Skeletal muscle satellite cell (primary cell): ENCODE measurements around the gene CDKN2B-AS1.

Source experiments
- H3K27me3 ChIP-seq: 2 replicates; pipeline ENCODE4 v1.7.0; 2013; ENCODE audit warnings: low read length; ENCODE audit not compliant: control insufficient read depth, insufficient read depth
- H3K36me3 ChIP-seq: 2 replicates; pipeline ENCODE4 v1.7.0; 2013; ENCODE audit warnings: mild to moderate bottlenecking, control low read depth, low read length; ENCODE audit not compliant: insufficient read depth
- H3K4me1 ChIP-seq: 2 replicates; pipeline ENCODE4 v1.7.0; 2013; ENCODE audit warnings: low read length; ENCODE audit not compliant: control insufficient read depth, insufficient read depth
- H3K4me2 ChIP-seq: 2 replicates; pipeline ENCODE4 v1.7.0; 2013; ENCODE audit warnings: mild to moderate bottlenecking, low read length
- H3K4me3 ChIP-seq: 2 replicates; pipeline ENCODE4 v1.7.0; 2013; ENCODE audit warnings: low read length
- H3K9ac ChIP-seq: 2 replicates; pipeline ENCODE4 v1.7.0; 2013; ENCODE audit warnings: mild to moderate bottlenecking, low read depth, low read length, moderate library complexity
- H3K9me3 ChIP-seq: replicated peaks from 2 replicates; pipeline ENCODE4 v1.7.0; 2013; ENCODE audit warnings: mild to moderate bottlenecking, control low read depth, low read length

CDKN2B-AS1 gene

GRCh38 chr9:22142671-22143070 lies 148.1 kb downstream of the CDKN2B-AS1 start:
- Histone ChIP-seq H3K4me1 (peaks cover 37% of the 10 kb centered on the region), H3K9ac (no peak overlapping the region), H3K9me3 (no peaks in the 10 kb centered on the region), H3K4me2 (no peak overlapping the region), H3K27me3 (no peaks in the 10 kb centered on the region), H3K36me3 (no peaks in the 10 kb centered on the region), H3K4me3 (no peak overlapping the region)

- H3K27me3 ChIP-seq, result no peaks in the 10 kb centered on the region
- H3K36me3 ChIP-seq, result no peaks in the 10 kb centered on the region
- no peak overlapping the region for H3K4me3 ChIP-seq
- peaks cover 49% of the 10 kb centered on the region for H3K4me1 ChIP-seq
- no peak overlapping the region for H3K9ac ChIP-seq
- H3K9me3 ChIP-seq, result no peaks in the 10 kb centered on the region
- H3K4me2 ChIP-seq, result peak overlapping the region; percentile 13
Observed at GRCh38 chr9:22143799-22144625, 149.4 kb downstream of the CDKN2B-AS1 start.

- no peaks in the 10 kb centered on the region for H3K9me3 ChIP-seq
- no peaks in the 10 kb centered on the region for H3K36me3 ChIP-seq
- H3K4me1 ChIP-seq, result peaks cover 52% of the 10 kb centered on the region
- no peaks in the 10 kb centered on the region for H3K27me3 ChIP-seq
- no peak overlapping the region for H3K4me3 ChIP-seq
- H3K9ac ChIP-seq, result no peak overlapping the region
- no peak overlapping the region for H3K4me2 ChIP-seq
Observed at GRCh38 chr9:22146604-22147003, 152.0 kb downstream of the CDKN2B-AS1 start.

GRCh38 chr9:22147813-22148527 lies 153.4 kb downstream of the CDKN2B-AS1 start:
- no peaks in the 10 kb centered on the region for H3K36me3 ChIP-seq
- H3K4me1 ChIP-seq, result peaks cover 45% of the 10 kb centered on the region
- H3K4me3 ChIP-seq, result no peak overlapping the region
- peak overlapping the region; percentile 25 for H3K4me2 ChIP-seq
- no peaks in the 10 kb centered on the region for H3K27me3 ChIP-seq
- H3K9me3 ChIP-seq, result no peaks in the 10 kb centered on the region
- peak overlapping the region; percentile 42 for H3K9ac ChIP-seq

- H3K36me3 ChIP-seq, result no peaks in the 10 kb centered on the region
- H3K4me1 ChIP-seq, result peaks cover 43% of the 10 kb centered on the region
- no peak overlapping the region for H3K4me2 ChIP-seq
- H3K9ac ChIP-seq, result peak overlapping the region; percentile 42
- no peaks in the 10 kb centered on the region for H3K9me3 ChIP-seq
- no peaks in the 10 kb centered on the region for H3K27me3 ChIP-seq
- H3K4me3 ChIP-seq, result no peak overlapping the region
Observed at GRCh38 chr9:22148528-22148875, 153.9 kb downstream of the CDKN2B-AS1 start.

- Histone ChIP-seq H3K4me3 (no peak overlapping the region), H3K4me1 (peaks cover 38% of the 10 kb centered on the region), H3K36me3 (no peaks in the 10 kb centered on the region), H3K27me3 (no peaks in the 10 kb centered on the region), H3K9ac (peak overlapping the region; percentile 42), H3K4me2 (no peak overlapping the region), H3K9me3 (no peaks in the 10 kb centered on the region)
Observed at GRCh38 chr9:22148876-22149637, 154.5 kb downstream of the CDKN2B-AS1 start.

- no peak overlapping the region for H3K4me2 ChIP-seq
- H3K4me3 ChIP-seq, result no peak overlapping the region
- no peak overlapping the region for H3K9ac ChIP-seq
Observed at GRCh38 chr9:22154064-22154463, 159.5 kb downstream of the CDKN2B-AS1 start.

GRCh38 chr9:22156586-22156985 lies 162.0 kb downstream of the CDKN2B-AS1 start:
- Histone ChIP-seq H3K36me3 (no peaks in the 10 kb centered on the region), H3K27me3 (no peaks in the 10 kb centered on the region), H3K4me2 (no peak overlapping the region), H3K9me3 (no peaks in the 10 kb centered on the region), H3K4me3 (no peak overlapping the region), H3K4me1 (peaks cover 47% of the 10 kb centered on the region), H3K9ac (no peak overlapping the region)

More at GRCh38 chr9:22154064-22154463, 159.5 kb downstream of the CDKN2B-AS1 start:
- no peaks in the 10 kb centered on the region for H3K36me3 ChIP-seq
- no peaks in the 10 kb centered on the region for H3K27me3 ChIP-seq
- H3K4me1 ChIP-seq, result peaks cover 34% of the 10 kb centered on the region
- H3K9me3 ChIP-seq, result no peaks in the 10 kb centered on the region

- Histone ChIP-seq H3K9ac (no peak overlapping the region), H3K27me3 (no peaks in the 10 kb centered on the region), H3K9me3 (no peaks in the 10 kb centered on the region), H3K4me2 (no peak overlapping the region), H3K4me3 (no peak overlapping the region), H3K4me1 (peaks cover 47% of the 10 kb centered on the region), H3K36me3 (no peaks in the 10 kb centered on the region)
Observed at GRCh38 chr9:22157276-22157675, 162.7 kb downstream of the CDKN2B-AS1 start.

- no peaks in the 10 kb centered on the region for H3K9me3 ChIP-seq
- no peak overlapping the region for H3K4me3 ChIP-seq
- H3K36me3 ChIP-seq, result no peaks in the 10 kb centered on the region
- H3K4me1 ChIP-seq, result peaks cover 44% of the 10 kb centered on the region
- no peaks in the 10 kb centered on the region for H3K27me3 ChIP-seq
- no peak overlapping the region for H3K4me2 ChIP-seq
- no peak overlapping the region for H3K9ac ChIP-seq
Observed at GRCh38 chr9:22157828-22158227, 163.2 kb downstream of the CDKN2B-AS1 start.

- Histone ChIP-seq H3K27me3 (no peaks in the 10 kb centered on the region), H3K4me3 (no peak overlapping the region), H3K4me2 (peak overlapping the region; percentile 45), H3K9ac (peak overlapping the region; percentile 3), H3K36me3 (no peaks in the 10 kb centered on the region), H3K9me3 (no peaks in the 10 kb centered on the region), H3K4me1 (peaks cover 42% of the 10 kb centered on the region)
Observed at GRCh38 chr9:22158271-22158670, 163.7 kb downstream of the CDKN2B-AS1 start.
